ENCODE measurements around the gene POMT1. TPM values are rescaled to one million over a fixed set of nuclear protein-coding genes. Genes with fewer than 3 reads are reported as not detected.

The POMT1 gene
- total RNA-seq, 4 donors from 2014 or later, result 14.3 to 43.1 (median 32.2) TPM

DNA sequence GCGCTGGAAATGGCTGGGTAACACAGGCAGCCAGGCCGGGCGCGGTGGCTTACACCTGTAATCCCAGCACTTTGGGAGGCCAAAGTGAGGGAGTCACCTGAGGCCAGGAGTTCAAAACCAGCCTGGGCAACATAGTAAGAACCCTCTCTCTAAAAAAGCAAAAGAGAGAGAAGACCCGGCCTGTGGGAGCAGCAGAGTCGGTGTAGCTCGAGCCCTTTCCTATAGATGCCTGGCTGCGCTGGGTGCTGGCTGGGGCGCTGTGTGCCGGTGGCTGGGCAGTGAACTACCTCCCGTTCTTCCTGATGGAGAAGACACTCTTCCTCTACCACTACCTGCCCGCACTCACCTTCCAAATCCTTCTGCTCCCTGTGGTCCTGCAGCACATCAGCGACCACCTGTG, 19.1 kb downstream of the POMT1 start:
- H3K4me1 ChIP-seq, result peaks cover 15 to 19% of the 10 kb centered on the region in 2 donors
- intact Hi-C loops (cut with DNase I; ENCODE audit: low total_unique reads), result no loop called here
- DNase-seq, result no peak
- no peak overlapping the region for H3K4me3 ChIP-seq
- H3K27ac ChIP-seq, result no peak overlapping the region
- TF ChIP-seq POLR2A (IDR thresholded peaks at IDR 0.05), result no peak
- TF ChIP-seq, protein P1, sequence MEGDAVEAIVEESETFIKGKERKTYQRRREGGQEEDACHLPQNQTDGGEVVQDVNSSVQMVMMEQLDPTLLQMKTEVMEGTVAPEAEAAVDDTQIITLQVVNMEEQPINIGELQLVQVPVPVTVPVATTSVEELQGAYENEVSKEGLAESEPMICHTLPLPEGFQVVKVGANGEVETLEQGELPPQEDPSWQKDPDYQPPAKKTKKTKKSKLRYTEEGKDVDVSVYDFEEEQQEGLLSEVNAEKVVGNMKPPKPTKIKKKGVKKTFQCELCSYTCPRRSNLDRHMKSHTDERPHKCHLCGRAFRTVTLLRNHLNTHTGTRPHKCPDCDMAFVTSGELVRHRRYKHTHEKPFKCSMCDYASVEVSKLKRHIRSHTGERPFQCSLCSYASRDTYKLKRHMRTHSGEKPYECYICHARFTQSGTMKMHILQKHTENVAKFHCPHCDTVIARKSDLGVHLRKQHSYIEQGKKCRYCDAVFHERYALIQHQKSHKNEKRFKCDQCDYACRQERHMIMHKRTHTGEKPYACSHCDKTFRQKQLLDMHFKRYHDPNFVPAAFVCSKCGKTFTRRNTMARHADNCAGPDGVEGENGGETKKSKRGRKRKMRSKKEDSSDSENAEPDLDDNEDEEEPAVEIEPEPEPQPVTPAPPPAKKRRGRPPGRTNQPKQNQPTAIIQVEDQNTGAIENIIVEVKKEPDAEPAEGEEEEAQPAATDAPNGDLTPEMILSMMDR (IDR thresholded peaks at IDR 0.05 in 4 of 5, conservative IDR thresholded peaks at IDR 0.05 in 1 of 5), result no peak
- peaks cover 0 to 85% of the 10 kb centered on the region in 2 donors for H3K36me3 ChIP-seq
- no peaks in the 10 kb centered on the region for H3K9me3 ChIP-seq
- in situ Hi-C loops (cut with MboI; ENCODE audit: low sequenced_read_pairs in 4 of 4), result no loop called here
- no peaks in the 10 kb centered on the region for H3K27me3 ChIP-seq
- no peak for ATAC-seq

DNA sequence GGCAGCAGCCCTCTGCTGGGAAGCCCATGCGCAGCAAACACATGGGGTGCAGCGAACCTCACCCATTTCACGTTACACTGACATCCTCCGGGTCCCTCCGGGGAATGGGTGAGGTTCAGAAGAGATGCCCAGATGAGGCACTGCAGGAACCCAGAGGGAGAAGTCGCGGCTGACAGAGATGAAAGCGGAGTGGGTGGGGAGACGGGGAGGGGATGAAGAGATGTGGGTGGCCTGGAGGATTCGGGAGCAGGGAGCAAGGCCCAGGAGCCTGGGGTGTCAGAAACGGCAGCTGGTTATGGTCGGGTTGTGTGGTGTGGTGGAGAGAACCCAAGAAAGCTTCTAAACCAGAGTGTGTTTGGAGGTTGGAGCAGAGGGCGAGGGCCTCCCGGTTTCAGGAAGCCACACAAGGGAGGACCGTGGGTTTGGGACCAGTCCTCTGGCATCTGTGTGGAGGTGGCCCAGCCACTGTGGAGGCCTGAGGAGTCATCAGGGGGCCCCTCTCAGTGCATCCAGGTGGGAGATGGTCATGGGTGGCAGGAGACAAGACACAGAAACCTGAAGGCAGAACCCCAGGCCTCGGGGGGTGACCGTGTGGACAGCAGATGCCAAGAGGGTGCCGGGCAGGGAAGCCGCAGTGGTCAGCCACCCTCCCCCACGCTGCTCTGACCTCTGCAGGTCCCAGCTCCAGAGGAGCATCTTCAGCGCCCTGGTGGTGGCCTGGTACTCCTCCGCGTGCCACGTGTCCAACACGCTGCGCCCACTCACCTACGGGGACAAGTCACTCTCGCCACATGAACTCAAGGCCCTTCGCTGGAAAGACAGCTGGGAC, 19.8 kb downstream of the POMT1 start:
- Histone ChIP-seq H3K4me3 (no peak overlapping the region), H3K4me1 (peaks cover 12 to 13% of the 10 kb centered on the region in 2 donors), H3K36me3 (peaks cover 0 to 92% of the 10 kb centered on the region in 2 donors), H3K27me3 (no peaks in the 10 kb centered on the region), H3K27ac (no peak overlapping the region), H3K9me3 (no peaks in the 10 kb centered on the region)
- intact Hi-C loops (cut with DNase I; ENCODE audit: low total_unique reads) (no loop called here), in situ Hi-C loops (cut with MboI; ENCODE audit: low sequenced_read_pairs in 4 of 4) (no loop called here)
- TF ChIP-seq, protein P1 (IDR thresholded peaks at IDR 0.05 in 4 of 5, conservative IDR thresholded peaks at IDR 0.05 in 1 of 5), result no peak
- TF ChIP-seq POLR2A (IDR thresholded peaks at IDR 0.05), result no peak
- no peak for DNase-seq
- no peak for ATAC-seq

DNA sequence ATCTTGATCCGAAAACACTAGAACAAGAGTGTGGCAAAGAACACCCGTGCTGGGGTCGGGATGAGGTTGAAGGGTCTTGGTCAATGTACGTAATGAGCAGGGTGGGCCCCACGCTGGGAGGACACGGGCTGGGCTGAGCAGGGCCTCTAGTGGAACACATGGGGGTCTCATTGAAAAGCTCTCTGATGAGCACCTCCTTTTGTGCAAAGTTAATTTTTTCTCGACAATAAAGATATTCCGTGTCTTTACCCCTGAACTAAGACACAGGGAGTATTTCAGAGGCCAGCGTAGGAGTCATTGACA, 20.3 kb downstream of the POMT1 start:
- intact Hi-C loops (cut with DNase I; ENCODE audit: low total_unique reads) (no loop called here), in situ Hi-C loops (cut with MboI; ENCODE audit: low sequenced_read_pairs in 4 of 4) (no loop called here)
- TF ChIP-seq POLR2A (IDR thresholded peaks at IDR 0.05), result no peak
- TF ChIP-seq, protein P1 (IDR thresholded peaks at IDR 0.05 in 4 of 5, conservative IDR thresholded peaks at IDR 0.05 in 1 of 5), result no peak
- Histone ChIP-seq H3K36me3 (peaks cover 0 to 97% of the 10 kb centered on the region in 2 donors), H3K4me1 (peaks cover 7% of the 10 kb centered on the region in 2 donors), H3K27me3 (no peaks in the 10 kb centered on the region), H3K4me3 (no peak overlapping the region), H3K27ac (no peak overlapping the region), H3K9me3 (no peaks in the 10 kb centered on the region)
- no peak for ATAC-seq
- no peak for DNase-seq

DNA sequence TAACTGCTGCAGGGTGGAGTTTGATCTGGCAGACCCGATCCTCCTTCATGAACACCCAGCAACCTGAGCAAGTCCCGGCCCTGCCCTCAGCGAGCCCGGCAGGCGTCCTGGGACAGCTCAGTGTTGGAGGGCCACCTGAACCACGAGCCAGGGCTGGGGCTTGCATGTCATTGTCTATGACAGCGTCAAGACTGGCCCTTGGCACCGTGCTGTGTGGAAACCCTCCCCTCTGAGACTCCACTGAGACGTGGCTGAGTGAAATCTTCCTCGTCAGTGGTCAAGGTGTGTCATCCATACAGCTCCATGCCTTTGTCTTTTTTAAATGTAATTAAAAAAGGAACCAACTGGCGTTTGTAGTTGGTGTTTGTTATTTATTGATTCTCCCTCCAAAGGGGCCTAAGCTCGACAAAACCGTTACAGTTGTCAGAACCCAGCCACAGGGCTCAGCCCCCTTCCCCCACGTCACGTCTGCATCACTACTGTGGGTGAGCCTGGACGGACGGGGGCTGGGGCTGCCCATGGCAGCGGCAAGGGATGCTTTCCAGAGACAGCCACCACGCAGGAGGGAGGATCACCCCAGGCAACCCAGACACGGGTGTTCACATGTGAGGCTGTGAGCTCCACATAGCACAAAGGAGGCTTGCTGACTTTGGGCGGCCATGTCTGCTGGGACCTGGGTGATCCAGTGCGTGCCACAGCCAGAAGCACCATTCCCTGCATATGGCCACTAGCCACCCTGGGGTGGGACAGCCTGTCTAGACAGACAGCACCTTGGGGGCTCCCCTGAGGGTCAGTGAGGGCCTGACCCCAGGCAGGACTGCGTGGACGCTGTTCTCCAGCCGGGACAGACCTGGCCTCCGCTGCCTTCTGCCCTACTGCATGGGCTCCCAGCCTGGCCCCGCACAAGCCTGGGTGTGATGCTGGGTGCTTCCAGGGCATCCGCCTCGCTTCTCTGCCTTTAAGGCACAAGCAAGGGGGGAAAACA, 21.0 kb downstream of the POMT1 start:
- intact Hi-C loops (cut with DNase I; ENCODE audit: low total_unique reads) (no loop called here), in situ Hi-C loops (cut with MboI; ENCODE audit: low sequenced_read_pairs in 4 of 4) (no loop called here)
- Histone ChIP-seq H3K27me3 (no peaks in the 10 kb centered on the region), H3K4me3 (no peak overlapping the region), H3K36me3 (peaks cover 0 to 99% of the 10 kb centered on the region in 2 donors), H3K4me1 (peaks cover 0 to under 1% of the 10 kb centered on the region in 2 donors), H3K27ac (no peak overlapping the region), H3K9me3 (no peaks in the 10 kb centered on the region)
- ATAC-seq, result no peak
- no peak for DNase-seq
- no peak for TF ChIP-seq POLR2A (IDR thresholded peaks at IDR 0.05)
- TF ChIP-seq, protein P1 (IDR thresholded peaks at IDR 0.05 in 4 of 5, conservative IDR thresholded peaks at IDR 0.05 in 1 of 5), result no peak
